ENCODE data around the gene AREG.

- TF ChIP-seq TCF7L2 (IDR thresholded peaks at IDR 0.05; ENCODE audit: low read depth, low read length) (no peak), POLR2AphosphoS5 (IDR thresholded peaks at IDR 0.05; ENCODE audit: low read depth, low read length) (no peak), SIN3A (IDR thresholded peaks at IDR 0.05; ENCODE audit: borderline replicate concordance, insufficient read depth, low read depth, low read length) (no peak)
- TF ChIP-seq, protein P1, sequence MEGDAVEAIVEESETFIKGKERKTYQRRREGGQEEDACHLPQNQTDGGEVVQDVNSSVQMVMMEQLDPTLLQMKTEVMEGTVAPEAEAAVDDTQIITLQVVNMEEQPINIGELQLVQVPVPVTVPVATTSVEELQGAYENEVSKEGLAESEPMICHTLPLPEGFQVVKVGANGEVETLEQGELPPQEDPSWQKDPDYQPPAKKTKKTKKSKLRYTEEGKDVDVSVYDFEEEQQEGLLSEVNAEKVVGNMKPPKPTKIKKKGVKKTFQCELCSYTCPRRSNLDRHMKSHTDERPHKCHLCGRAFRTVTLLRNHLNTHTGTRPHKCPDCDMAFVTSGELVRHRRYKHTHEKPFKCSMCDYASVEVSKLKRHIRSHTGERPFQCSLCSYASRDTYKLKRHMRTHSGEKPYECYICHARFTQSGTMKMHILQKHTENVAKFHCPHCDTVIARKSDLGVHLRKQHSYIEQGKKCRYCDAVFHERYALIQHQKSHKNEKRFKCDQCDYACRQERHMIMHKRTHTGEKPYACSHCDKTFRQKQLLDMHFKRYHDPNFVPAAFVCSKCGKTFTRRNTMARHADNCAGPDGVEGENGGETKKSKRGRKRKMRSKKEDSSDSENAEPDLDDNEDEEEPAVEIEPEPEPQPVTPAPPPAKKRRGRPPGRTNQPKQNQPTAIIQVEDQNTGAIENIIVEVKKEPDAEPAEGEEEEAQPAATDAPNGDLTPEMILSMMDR (IDR thresholded peaks at IDR 0.05): no peak
Measured at GRCh38 chr4:74464291-74464690, 19.4 kb downstream of the AREG start.

All from Panc1 (cell line).